COLO668 (cell line): ENCODE measurements around the gene IRF6.

Experiments used
- DNase-seq: peaks from one replicate; lab custom pipeline; 2025; ENCODE audit not compliant: unreplicated experiment; lab: John Stamatoyannopoulos, UW

Gene IRF6

DNA sequence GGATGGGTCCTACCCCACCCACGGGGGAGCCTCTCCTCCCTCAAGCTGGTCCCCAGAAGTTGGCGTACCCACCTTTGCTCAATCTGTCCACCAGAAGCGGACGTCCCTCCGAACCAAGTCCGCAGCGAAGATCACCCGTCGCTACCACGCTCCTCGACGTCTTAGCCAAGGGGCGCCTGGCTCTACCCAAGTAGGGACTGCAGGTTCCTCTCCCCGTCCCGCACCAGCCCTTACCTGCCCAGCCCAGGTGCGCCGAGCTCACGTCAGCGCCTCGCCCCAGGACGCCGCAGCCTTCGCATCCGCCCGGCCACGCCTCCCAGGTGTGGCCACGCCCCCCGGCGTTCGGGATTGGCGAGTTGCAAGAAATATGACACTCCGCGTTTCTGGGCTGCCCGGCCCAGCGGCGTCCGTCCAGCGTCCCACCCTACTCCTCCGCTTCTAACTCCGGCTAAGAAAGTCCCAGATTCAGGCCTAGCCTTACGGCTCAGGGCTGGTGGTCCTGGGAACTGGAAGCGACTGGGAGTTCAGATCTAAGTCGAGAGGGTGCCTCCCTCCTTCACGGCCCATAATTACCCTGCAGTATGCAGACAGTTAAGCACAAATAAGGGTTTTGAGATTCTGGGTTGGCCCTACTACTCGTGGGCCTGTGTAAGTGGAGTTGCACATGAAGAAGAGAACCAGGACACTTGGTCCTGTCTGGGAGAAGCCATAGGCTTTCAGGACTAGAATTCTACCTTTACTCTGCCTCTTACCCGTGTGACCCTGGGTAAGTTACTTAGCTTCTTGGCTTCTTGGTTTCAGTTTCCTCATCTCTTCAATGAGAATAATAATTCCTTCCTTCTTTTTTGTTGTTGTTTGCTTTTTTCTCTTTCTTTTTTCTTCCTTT lies at the start of gene IRF6:
Gene IRF6 (minus strand): TSS at position 268 of the 886 bp plus-strand sequence. CDS start 4,729 bp downstream, outside the sequence.
- peak; percentile 99 for DNase-seq

DNA sequence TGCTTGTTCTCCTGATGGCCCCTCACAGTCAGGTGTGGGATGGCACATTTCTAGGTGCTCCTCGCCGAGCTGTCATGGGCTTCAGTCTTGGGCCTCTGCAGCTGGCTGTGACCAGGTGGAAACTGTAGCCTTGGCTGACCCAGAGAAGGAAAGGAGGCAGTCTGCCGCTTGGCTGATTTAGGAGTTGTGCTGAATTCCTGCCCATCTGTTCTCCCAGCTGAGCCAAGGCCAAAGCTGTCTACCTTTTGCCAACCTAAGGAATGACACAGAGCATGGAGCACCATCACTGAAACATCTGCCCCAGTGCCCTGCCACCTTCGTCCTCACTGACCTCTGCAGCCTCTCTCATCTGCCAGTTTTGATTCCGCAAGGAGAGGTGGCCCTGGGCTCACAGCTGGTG lies 49.7 kb upstream of the IRF6 start:
- DNase-seq = no peak

DNA sequence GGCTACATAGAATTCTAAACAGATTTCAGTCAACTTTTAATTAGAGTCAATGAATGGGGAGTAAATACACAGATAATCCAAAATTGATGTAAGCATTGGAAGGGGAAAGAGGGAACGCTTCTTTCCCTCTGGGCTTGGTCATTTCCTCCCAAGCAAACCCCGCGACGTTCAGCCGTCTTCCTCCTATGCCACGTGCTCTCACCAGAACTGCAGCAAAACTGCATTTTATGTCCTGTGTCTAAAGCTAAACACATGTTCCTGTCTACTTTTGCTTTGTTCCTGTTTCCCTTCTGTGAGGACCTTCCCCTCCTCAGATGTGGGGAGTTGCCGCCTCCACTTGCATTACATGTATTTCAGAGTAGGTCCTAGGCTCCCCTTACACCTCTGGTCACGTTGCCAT lies 49.1 kb upstream of the IRF6 start:
- no peak for DNase-seq

DNA sequence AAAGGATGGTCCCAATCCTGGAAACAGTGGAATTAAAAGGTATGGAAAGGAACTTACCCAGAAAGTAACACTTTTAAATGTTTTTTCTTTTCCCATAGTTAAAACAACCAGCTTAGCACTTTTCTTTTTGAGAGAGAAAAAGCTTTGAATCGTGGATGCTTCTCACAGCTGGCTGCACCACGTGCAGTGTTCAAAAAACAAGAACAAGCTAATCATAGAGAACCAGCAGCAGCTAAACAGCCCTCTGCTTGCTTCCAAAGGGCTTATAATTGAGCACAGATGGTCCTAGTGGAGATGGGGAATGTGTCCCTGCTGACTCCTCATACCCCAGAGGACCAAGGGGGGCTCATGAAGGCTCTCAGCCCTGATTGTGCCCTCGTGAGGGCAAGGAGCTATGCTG lies 48.3 kb upstream of the IRF6 start:
- no peak for DNase-seq

DNA sequence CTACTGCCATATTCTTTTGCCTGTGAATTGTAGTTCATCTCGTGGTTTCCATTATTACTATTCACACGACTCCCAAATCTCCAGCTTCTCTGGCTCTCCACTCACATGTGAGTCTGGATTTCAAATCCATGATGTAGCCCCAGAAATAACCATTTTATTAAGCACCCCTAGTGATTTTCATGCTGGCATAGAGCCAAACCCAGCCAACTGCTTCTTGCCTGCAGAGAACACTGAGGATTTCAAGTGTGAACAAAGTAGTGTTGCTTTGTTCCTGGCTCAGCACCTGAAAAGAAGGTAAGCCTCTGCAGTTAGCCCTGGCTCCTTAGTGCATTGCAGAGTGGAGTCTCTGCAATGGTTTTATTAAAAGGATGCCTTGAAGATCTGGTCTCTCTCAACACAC lies 47.7 kb upstream of the IRF6 start:
- DNase-seq = no peak

DNA sequence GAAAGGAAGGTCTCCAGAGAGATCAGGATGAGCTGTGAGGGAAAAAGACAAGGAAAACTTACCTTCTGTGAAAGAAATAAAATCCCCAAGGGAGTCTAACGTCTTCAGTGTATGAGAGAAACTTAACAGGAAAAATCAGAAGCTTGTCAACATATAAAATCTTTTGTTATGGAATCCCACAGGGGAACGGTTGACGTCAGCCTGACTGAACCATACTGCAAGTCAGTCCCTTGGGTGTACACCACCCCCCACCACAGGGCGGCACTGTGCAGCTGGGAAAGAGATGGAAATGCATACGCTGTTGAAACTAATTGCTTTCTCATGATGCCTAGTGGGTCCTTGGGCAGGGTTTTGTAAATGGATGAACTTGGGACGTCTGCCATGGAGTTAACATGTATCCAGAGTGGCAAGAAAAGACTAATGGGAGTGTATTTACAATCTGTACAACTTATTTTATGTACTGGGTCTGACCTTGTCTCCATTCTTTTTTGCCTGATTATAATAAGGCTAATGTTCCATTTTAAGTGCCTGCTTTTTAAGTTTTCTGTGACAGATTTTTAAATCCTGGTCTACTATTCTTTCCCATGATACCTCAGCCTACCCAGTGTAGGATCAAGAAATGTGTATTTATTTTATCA lies 44.5 kb upstream of the IRF6 start:
- DNase-seq = peak; percentile 44

DNA sequence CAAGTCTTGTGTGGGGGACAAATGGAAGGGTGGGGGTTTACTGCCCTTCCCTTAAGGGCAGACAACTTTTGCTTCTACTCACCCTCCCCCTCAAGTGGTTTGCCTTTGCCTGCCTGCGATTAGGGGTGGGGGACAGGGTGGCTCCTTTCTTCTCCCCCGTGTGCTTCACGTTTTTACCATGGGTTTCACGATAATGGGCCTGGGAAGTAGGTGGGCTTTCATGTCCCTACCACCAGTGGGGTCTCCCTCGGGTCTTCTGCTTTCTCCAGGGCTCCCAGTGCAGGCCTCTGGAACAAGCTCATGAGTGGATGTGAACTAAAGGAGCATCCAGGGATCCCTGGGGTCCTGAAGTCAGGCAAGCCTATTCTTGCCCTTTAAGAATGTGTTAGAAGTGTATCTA lies 43.4 kb upstream of the IRF6 start:
- no peak for DNase-seq

DNA sequence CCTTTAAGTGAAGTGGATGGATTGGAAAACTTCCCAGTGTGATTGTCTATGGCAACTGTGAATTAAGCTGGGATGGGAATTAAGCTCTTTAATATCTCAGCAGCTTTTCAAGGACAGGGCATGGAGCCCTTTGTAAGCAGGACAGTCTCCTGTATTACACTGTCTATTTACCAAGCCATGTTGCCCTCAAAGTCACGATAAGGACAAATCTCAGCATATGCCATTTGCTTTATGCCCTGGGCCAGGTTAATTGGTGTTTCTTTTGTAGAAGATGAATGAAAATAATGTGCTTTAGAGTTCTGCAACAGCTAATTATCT lies 39.4 kb upstream of the IRF6 start:
- DNase-seq = no peak

DNA sequence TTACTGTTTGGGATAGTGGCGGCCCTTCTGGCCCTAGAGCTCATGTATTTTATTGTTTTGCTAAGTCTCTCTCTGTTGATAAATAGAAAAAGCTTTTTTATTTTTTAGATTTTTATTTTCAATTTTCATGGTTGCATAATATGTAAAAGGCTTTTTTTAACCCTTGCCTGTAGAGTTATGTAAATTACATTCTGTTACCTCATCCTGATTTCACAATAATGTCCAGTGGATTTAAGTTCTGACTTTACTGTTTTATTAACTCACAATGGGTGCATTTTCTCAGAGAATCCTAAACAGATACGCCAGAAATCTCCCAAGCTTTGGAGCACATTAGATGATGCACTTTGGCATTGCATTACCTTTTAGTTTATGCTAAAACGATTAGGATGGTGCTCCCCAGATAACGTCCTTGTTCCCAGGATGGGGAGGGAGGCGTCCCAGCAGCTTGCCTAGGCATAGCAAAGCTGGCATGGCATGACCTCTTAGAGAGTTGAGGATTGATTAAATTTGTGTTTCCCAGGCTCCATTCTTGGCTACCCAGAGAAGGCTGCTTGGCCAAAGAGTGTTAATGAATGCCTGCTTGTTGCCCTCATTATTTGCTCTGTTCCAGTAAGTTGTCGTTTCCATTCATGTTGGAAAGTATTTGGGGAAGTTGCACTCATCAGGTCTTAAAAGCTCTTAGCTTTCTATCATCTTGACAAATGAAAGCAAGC lies 38.9 kb upstream of the IRF6 start:
- no peak for DNase-seq

DNA sequence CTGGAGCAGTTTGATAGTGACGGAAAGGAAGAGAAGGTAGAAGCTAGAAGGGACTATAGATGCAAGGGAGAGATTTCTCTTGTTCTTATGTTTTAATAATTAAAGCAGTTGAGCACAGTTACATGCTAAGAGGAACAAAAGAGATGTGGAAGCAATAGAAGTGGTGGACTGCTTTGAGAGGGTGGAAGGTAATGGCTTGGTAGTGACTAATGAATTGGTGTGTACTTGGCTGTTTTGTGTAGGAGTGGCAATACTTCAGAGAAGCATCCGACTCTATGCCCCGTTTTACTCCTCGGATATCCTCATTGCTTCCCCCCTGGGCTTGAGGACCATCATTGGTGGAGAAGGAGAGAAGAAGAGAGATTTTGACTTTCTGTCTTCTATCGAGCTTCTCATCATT lies 34.7 kb upstream of the IRF6 start:
- no peak for DNase-seq

DNA sequence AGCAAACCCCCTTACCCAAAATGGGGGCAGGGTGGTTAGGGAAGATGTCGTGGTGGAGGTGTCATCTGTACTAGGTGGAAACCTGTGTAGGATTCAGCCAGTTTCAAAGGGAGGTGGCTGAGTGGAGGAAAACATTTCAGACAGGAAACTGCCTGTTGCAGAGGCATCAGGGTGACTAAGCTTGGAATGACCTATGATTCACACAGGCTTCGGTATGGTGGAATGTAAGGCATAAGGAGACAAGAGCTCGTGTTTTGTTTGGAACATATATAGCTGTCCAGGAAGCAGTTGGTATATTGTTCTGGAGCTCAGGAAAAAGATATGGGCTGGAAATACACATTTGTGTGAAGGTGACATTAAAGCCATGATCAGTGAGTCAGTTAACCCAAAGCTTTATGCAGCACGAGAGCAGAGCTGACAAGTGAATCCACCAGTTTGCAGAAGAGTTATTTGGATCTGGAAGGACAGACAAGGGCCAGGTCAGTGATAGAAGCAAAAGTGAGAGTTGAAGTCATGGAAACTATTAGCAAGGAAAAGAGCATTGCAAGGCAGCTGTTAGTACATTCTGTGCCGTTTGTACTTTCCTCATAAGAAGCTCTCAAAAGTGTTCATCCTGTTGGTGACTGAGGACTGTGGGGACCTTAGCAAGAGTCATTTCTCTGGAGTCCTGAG lies 34.1 kb upstream of the IRF6 start:
- no peak for DNase-seq

DNA sequence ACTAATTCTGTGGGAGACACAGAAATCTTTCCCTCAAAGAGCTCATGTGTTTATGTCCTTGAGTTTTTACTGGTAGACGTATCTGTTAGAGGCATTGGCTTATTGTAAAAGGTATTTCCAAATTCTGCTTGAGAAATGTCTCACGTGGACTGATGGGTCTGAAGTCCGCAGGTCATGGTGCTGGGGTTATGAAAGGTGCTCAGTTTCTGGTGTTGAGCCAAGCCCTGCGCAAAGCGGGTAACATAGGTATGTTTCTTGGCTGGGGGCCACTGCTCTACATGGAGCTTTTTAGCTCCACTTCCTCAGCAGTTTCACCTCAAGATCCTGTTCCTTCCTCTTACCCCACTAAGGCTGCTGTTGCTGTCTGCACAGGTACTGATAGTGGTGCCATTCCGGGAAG lies 32.6 kb upstream of the IRF6 start:
- DNase-seq = no peak

DNA sequence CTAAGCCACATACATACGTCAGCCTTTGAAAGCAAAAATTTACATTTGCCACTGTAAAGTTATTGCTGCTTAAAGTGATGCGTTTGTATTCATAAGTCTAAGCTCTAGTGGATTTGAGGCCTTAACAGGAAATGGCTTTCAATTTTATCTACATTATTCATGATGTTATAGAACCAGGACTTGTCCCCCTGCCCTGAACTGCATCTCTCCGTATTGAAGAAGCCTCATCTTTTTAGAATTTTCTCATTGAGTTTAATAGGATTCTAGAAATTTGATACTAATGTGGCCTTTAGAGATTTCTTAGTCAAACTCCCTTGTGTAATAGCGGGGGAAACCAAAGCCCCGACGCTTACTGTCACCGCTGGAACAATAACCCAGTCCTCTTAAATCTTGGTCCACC lies 31.7 kb upstream of the IRF6 start:
- DNase-seq = no peak

DNA sequence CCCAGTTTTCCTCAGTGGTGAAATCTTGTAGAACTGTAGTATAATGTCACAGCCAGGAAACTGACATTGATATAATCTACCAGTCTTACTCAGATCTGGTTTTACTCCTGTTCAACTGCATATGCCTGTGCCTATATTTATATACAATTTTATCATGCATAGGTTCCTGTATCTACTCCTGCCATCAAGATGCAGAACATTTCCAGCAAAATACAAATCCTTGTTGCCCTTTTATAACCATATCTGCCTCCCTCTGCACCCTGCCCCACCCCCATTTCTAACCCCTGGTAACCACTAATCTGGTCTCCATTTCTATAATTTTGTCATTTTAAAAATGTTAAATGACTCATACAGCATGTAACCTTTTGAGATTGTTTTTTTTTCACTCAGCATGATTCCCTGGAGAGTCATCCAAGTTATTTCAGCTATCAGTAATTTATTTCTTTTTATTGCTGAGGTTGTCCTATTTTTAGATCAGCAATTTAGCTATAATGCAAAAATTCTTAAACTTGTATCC lies 29.9 kb upstream of the IRF6 start:
- DNase-seq = no peak

DNA sequence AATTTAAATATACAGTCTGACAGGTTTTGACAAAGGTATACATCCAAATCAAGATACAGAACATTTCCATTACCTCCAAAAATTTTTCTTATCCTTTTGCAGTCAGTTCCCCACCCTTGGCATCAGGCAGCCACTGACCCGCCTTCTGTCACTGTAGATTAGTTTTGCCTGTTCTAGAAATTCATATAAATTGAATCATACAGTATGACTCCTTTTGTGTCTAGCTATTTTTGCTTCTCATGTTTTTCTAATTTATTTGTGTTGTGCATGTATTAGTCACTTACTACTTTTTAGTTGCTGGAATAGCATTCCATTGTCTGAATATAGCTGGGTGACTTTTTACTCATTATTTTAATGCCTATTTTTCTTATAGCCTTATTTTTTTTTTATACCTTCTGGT lies 25.7 kb upstream of the IRF6 start:
- DNase-seq = no peak

DNA sequence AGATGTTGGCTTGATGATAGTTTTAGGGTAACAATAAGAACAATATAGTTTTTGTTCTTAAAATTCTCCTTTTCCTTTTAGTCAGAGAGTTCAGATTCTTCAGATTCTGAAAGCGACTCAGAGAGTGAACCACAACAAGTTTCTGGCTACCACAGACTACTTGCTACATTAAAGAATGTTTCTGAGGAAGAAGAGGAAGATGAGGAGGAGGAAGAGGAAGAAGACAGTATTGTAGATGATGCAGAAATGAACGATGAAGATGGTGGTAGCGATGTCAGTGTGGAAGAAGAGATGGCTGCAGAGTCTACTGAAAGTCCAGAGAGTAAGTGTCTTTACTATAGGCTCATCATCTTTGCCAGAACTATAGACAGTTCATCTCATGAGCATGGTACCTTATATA lies 24.8 kb upstream of the IRF6 start:
- no peak for DNase-seq

DNA sequence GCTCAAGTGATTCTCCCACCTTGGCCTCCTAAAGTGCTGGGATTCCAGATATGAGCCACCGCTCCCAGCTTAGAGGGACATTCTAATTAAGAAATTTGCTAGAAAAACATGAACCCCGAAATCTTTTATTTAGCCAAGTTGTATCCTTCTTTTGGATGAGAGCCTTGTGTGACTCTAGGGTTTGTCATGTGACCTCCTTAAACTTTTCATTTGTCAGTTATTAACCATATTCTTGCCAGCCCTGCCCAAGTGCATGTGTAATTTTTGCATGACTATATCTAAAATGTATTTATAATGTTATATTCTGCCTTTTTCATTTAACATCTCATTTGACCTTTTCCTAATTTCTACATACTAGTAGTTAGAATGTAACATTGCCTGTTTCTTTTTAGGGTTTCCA lies 23.8 kb upstream of the IRF6 start:
- no peak for DNase-seq

DNA sequence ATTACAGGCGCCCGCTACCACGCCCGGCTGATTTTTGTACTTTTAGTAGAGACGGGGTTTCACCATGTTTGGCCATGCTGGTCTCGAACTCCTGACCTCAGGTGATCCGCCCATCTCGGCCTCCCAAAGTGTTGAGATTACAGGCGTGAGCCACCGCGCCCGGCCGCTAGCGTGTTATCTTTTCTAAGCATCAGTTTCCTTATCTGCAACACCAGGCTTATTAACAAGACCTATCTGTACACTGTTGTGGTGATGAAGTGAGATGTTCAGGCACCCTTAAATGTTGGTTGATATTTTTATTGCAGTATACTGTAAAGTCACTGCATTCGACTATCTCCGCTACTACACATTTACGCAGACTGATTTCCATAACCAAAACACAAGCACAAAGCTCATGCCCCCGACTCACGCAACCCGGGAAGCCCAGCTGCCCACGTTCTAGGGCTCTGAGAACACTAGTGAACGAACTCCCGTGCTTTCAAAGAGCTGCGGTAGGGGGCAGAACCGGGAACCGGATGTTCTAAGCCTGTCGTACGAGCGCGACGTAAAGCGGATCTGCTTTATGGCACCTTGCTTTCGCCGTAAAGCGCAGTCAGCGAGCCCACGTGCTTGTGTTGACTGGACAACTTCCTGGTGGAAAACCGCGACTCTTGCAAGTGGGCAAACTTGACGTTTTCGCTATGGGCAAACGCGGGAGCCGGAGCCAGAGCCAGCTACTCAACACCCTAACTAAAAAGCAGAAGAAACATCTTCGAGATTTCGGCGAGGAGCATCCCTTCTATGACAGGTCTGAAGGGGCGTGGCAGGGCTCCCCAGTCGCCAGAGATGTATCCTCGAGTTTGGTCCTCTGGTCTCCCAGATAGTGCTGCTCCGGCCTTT lies 21.7 kb upstream of the IRF6 start, which contains the start of gene UTP25:
Gene UTP25 (plus strand): TSS at position 589 of the 879 bp plus-strand sequence. CDS start 92 bp downstream, at position 681.
- DNase-seq = peak; percentile 97

DNA sequence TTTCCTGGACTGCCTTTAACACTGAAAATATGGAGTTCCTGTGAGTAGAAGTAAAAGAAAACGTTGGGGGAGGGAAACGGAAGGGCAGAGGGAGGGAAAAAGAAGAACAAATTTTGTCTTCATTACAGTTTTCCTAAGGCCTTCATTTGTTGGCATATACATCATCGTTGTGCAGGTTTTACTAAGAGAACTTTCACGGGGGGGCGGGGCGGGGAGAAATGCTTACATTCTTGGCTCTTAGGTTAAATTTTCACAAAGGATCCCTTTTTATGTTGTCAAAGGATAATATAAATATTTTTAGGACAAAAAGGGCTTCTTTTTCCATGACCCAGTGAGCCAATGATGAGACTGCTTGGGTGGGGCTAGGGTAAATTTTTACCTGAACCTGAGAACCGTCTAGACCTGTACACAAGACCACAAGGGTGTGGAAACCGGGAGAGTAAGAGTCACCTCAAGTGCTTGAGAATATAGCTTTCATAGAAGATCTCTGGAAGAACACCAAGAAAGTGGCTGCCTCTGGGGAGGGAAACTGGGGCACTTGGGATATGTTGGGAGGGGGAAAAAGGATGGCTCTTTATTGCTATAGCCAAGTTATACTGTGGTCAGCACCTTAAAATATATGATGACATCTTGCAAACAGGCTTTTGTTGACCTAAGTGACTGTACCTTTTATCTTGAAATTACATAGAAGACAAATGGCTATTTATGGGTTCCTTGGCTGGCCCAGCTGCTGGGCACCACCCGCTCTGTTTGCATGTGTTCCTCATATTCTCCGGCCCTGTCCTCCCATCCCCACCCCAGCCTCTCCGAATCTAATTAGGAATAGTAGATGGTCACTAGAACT lies 19.9 kb upstream of the IRF6 start:
- no peak for DNase-seq
